NCI-H345 (cell line): ENCODE data around the gene PRKN.

Source experiments
- DNase-seq: peaks from one replicate; lab custom pipeline; 2025; lab: John Stamatoyannopoulos, UW

PRKN gene

GRCh38 chr6:162301128-162301527, 426.4 kb downstream of the PRKN start:
- DNase-seq = no peak

- DNase-seq = no peak
Measured at GRCh38 chr6:162294029-162294428, 433.5 kb downstream of the PRKN start.

- no peak for DNase-seq
Measured at GRCh38 chr6:162292915-162293314, 434.7 kb downstream of the PRKN start.

- no peak for DNase-seq
Measured at GRCh38 chr6:162290846-162291465, 436.6 kb downstream of the PRKN start.

GRCh38 chr6:162289972-162290371, 437.6 kb downstream of the PRKN start:
- DNase-seq = no peak

GRCh38 chr6:162273986-162274385, 453.6 kb downstream of the PRKN start:
- DNase-seq = no peak

- no peak for DNase-seq
Measured at GRCh38 chr6:162271922-162272321, 455.6 kb downstream of the PRKN start.

GRCh38 chr6:162270966-162271365, 456.6 kb downstream of the PRKN start:
- DNase-seq = no peak

GRCh38 chr6:162267641-162268040, 459.9 kb downstream of the PRKN start:
- DNase-seq = no peak

- DNase-seq = no peak
Measured at GRCh38 chr6:162267126-162267525, 460.4 kb downstream of the PRKN start.

GRCh38 chr6:162264581-162264980, 463.0 kb downstream of the PRKN start:
- DNase-seq = no peak

- DNase-seq = no peak
Measured at GRCh38 chr6:162262466-162263196, 464.9 kb downstream of the PRKN start.

- no peak for DNase-seq
Measured at GRCh38 chr6:162261598-162261997, 466.0 kb downstream of the PRKN start.

- DNase-seq = no peak
Measured at GRCh38 chr6:162260027-162260426, 467.5 kb downstream of the PRKN start.

GRCh38 chr6:162258647-162259046, 468.9 kb downstream of the PRKN start:
- DNase-seq = no peak

- DNase-seq = no peak
Measured at GRCh38 chr6:162256361-162256760, 471.2 kb downstream of the PRKN start.

- no peak for DNase-seq
Measured at GRCh38 chr6:162251257-162251656, 476.3 kb downstream of the PRKN start.

- DNase-seq = no peak
Measured at GRCh38 chr6:162249907-162250642, 477.5 kb downstream of the PRKN start.

- no peak for DNase-seq
Measured at GRCh38 chr6:162245830-162246420, 481.6 kb downstream of the PRKN start.

- DNase-seq = no peak
Measured at GRCh38 chr6:162244031-162244430, 483.5 kb downstream of the PRKN start.

- no peak for DNase-seq
Measured at GRCh38 chr6:162242915-162243314, 484.7 kb downstream of the PRKN start.

- no peak for DNase-seq
Measured at GRCh38 chr6:162239330-162239729, 488.2 kb downstream of the PRKN start.

- DNase-seq = no peak
Measured at GRCh38 chr6:162238675-162239074, 488.9 kb downstream of the PRKN start.
